Ishikawa (cell line): ENCODE results near the gene MFGE8.

ENCODE experiments used
- CREB1 ChIP-seq: IDR thresholded peaks from 2 replicates; pipeline ENCODE4 v1.6.1; 2012; ENCODE audit warnings: low read depth
- EGR1 ChIP-seq: IDR thresholded peaks from 2 replicates; pipeline ENCODE4 v1.6.1; 2012
- EP300 ChIP-seq: IDR thresholded peaks from 2 replicates; pipeline ENCODE4 v1.6.1; 2012; ENCODE audit warnings: borderline replicate concordance
- FOXM1 ChIP-seq: IDR thresholded peaks from 2 replicates; pipeline ENCODE4 v1.6.1; 2012; ENCODE audit warnings: low read depth, borderline replicate concordance
- MAX ChIP-seq: IDR thresholded peaks from 2 replicates; pipeline ENCODE4 v1.6.1; 2012
- RAD21 ChIP-seq: IDR thresholded peaks from 2 replicates; pipeline ENCODE4 v1.6.1; 2012; ENCODE audit warnings: low read depth
- REST ChIP-seq: IDR thresholded peaks from 2 replicates; pipeline ENCODE4 v1.6.1; 2012; ENCODE audit warnings: low read depth, mild to moderate bottlenecking
- TAF1 ChIP-seq: IDR thresholded peaks from 2 replicates; pipeline ENCODE4 v1.6.1; 2012; ENCODE audit warnings: low read depth, mild to moderate bottlenecking
- TCF12 ChIP-seq: IDR thresholded peaks from 2 replicates; pipeline ENCODE4 v1.6.1; 2012; ENCODE audit warnings: low read depth
- USF1 ChIP-seq: IDR thresholded peaks from 2 replicates; pipeline ENCODE4 v1.6.1; 2012
- YY1 ChIP-seq: IDR thresholded peaks from 2 replicates; pipeline ENCODE4 v1.6.1; 2012; ENCODE audit warnings: low read depth

- TF ChIP-seq EP300 = no peak
- no peak for TF ChIP-seq MAX
- no peak for TF ChIP-seq USF1
- TF ChIP-seq YY1 = no peak
- no peak for TF ChIP-seq REST
- TF ChIP-seq TCF12 = no peak
- TF ChIP-seq RAD21 = no peak
- no peak for TF ChIP-seq FOXM1
- no peak for TF ChIP-seq CREB1
- TF ChIP-seq EGR1 = no peak
- no peak for TF ChIP-seq TAF1
These were observed 46.3 kb upstream of the MFGE8 start for GRCh38 chr15:88959445-88959844.
